HG02759 (cell line): ENCODE results near the gene LAMC2.
"Not testable (repeated sequence)": the region's sequence is repeated elsewhere in the genome, so short reads cannot be mapped to it uniquely, and the experiment has no call there.

Experiments
- ATAC-seq: cut with Tn5 transposase; IDR thresholded peaks from one replicate; pipeline ENCODE4 v1.9.1; 2021; ENCODE audit warnings: mild to moderate bottlenecking, moderate library complexity; ENCODE audit not compliant: unreplicated experiment

The LAMC2 gene

DNA sequence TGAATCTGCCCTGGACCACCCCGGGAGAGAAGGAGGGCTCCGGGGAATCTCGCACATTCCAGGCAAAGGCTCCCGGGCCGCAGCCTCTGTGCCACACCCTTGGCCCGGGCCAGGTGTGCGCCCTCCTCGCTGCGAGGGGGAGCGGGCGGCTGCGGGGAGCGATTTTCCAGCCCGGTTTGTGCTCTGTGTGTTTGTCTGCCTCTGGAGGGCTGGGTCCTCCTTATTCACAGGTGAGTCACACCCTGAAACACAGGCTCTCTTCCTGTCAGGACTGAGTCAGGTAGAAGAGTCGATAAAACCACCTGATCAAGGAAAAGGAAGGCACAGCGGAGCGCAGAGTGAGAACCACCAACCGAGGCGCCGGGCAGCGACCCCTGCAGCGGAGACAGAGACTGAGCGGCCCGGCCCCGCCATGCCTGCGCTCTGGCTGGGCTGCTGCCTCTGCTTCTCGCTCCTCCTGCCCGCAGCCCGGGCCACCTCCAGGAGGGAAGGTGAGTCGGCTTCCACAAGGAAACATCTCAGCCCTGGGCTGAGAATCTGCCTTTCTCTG lies at the start of gene LAMC2:
Gene LAMC2 (plus strand): TSS at position 324 of the 550 bp plus-strand sequence. CDS start 89 bp downstream, at position 413.
- ATAC-seq = no peak

DNA sequence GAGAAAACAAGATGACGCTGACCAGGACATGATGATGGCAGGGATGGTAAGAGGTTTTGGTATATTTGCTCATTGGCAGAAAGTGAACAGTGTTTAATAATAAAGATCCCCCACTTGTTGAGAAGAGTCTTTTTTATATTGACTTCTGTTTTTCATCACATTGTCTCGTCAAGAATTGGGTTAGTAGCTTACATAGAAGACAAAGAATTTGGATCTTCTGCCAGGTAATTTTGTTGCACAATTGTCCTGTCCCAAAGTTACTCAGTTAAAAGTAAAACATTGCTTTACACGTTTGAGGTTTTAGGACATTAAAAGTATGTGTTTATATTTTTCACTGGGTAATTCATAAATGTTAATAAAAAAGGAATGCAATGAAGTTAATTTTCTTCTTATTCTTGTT lies 48.3 kb upstream of the LAMC2 start:
- no peak for ATAC-seq

DNA sequence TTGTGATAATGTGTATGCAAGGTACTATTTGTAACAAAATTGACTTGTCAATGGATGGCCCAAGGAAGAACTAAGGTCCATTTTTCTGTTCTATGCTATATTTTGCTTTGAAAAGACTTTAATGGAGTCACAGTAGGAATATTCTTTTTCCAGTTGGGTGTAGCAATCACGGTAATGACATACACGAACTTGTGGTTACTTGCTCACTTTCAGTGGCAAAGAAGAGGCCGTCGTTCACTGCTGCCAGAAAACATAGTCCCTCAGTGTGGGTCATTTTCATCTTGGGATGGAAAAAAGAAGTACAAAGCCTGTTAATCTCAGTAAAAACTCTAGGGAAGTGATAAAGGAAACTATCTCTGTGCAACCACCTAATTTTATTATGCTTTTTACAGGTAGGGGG lies 47.8 kb upstream of the LAMC2 start:
- no peak for ATAC-seq

DNA sequence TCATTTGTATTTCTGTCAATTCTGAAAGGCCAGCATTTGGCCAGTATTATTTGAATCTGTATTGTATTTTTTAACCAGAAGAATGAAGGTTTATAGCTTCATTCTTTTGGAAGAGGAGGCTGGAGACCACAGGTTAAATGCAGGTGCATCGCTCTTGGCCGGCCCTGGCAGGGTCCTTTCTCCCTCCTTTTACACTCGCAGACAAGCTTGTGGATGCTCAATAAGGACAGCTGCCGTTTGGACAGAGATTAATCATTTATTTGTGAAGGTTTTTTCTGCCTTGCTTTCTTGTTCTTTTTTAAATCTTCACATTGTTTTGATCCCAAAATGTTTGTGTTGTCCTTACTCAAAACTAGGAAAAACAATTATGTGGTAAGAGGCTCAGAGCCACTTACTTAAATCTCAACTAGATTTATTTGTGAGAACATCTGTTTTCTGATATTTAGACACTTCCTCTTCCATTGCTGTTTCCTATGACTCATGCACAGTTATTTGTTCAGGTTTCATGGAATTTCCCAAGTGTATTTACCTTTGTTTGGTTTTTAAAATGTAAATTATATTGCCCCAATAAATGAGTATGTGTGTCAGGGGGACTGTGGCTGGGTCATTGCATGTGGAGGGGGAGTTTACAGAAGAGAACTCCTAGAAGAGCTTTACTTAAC lies 46.7 kb upstream of the LAMC2 start:
- ATAC-seq = no peak

DNA sequence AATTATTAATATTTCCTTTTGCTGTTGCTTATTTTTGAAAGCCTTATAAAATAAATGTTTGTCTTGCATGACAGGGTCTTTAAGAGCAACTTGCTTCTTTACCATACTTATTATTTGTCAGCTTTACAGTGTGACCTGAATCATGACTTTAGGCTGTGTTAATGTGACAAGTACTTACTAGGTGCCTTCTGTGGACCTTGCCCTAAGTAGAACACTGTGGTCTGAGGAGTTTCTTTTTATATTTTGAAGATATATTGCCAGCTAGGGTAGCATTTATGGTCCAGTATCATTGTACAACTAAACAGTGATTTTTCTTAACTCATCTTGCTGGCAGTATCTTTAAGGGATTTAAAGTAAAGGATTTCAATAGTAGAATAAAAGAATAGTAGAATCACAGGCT lies 45.4 kb upstream of the LAMC2 start:
- no peak for ATAC-seq

DNA sequence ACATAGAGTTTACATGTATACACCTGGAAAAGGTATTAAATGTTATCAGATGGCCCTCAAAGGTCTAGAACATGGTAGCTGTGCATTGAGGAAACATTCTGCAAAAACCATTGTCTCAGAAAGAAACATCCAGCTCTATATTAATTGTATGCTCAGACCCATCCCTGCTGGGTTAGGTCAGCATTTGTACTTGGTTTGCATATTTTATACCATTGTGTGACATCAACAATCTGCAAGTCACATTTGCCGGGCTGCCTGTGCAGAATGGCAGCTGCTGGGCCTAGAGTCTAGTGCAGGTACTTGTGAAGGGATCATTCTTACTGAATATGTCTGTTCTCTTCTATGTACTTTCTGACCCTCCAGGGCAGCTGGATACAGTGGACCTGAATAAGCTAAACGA lies 43.9 kb upstream of the LAMC2 start:
- no peak for ATAC-seq

DNA sequence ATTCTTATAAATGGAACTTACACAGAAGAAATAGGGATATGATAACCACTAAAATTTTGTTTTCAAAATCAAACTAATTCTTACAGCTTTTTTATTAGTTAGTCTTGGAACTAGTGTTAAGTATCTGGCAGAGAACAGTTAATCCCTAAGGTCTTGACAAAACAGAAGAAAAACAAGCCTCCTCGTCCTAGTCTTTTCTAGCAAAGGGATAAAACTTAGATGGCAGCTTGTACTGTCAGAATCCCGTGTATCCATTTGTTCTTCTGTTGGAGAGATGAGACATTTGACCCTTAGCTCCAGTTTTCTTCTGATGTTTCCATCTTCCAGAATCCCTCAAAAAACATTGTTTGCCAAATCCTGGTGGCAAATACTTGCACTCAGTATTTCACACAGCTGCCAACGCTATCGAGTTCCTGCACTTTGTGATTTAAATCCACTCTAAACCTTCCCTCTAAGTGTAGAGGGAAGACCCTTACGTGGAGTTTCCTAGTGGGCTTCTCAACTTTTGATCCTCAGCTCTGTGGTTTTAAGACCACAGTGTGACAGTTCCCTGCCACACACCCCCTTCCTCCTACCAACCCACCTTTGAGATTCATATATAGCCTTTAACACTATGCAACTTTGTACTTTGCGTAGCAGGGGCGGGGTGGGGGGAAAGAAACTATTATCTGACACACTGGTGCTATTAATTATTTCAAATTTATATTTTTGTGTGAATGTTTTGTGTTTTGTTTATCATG lies 42.3 kb upstream of the LAMC2 start:
- no peak for ATAC-seq

DNA sequence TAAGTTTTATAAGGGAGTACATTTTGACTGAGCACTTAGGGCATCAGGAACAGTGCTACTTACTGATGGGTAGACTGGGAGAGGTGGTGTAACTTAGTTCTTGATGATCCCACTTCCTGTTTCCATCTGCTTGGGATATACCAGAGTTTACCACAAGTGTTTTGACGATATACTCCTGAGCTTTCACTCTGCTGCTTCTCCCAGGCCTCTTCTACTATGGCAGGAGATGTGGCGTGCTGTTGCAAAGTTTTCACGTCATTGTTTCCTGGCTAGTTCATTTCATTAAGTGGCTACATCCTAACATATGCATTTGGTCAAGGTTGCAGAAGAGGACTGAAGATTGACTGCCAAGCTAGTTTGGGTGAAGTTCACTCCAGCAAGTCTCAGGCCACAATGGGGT lies 41.3 kb upstream of the LAMC2 start:
- no peak for ATAC-seq

DNA sequence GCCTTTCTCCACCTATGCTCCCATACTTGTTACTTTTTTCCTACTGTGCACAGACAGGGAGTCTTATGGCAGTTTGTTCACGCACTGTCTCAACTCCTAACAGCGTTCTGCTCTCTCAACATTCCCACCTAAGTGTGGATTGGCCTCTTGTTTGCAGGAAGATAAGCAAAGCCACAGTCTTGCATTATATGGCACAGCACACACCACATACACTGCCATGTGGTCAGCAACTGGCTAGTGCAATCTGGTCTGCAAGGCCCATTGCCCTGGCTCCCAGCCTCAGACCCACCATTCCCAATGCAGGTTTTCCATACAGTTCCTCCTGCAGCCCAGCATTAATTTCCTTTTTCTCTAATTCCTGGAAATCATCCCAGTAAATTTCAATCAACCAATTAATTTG lies 38.3 kb upstream of the LAMC2 start:
- ATAC-seq = no peak

DNA sequence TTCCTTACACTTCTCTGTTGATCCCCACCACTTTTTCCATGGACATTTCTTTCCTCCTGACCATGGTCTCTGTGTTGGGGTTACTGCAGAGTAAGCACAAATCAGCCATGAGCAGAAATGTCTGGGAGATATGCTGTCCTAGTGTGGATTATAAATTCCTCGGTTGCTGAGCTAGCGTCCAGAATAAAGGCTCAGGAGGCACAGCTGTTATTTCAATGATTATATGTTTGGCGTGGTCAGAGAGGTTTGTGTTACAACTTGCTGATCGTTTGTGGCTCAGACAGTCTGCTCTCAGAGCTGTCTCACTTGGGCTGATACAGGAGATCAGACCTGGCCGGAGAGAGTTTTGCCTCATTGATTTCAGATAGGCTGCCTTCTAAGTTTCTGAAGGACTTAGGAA lies 37.5 kb upstream of the LAMC2 start:
- no peak for ATAC-seq

DNA sequence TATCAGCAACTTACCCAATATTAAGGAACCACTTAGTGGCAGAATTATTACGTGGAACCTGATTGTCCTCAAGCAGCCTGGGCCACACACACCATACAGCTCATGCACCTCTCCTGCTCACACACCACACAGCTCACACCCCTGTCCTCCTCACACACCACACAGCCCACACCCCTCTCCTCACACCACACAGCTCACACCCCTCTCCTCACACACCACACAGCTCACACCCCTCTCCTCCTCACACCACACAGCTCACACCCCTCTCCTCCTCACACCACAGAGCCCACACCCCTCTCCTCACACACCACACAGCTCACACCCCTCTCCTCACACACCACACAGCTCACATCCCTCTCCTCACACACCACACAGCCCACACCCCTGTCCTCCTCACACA lies 36.8 kb upstream of the LAMC2 start:
- no peak for ATAC-seq

DNA sequence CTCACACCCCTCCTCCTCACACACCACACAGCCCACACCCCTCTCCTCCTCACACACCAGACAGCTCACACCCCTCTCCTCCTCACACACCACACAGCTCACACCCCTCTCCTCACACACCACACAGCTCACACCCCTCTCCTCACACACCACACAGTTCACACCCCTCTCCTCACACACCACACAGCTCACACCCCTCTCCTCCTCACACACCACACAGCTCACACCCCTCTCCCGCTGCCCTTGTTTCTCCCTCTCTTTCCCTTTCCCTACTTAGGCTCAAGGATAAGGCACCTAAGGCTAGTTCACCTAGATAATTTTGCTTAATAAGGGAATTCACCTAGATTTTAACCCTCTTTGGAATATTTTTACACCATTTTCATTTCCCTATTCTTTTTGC lies 36.0 kb upstream of the LAMC2 start:
- not testable (repeated sequence) for ATAC-seq

DNA sequence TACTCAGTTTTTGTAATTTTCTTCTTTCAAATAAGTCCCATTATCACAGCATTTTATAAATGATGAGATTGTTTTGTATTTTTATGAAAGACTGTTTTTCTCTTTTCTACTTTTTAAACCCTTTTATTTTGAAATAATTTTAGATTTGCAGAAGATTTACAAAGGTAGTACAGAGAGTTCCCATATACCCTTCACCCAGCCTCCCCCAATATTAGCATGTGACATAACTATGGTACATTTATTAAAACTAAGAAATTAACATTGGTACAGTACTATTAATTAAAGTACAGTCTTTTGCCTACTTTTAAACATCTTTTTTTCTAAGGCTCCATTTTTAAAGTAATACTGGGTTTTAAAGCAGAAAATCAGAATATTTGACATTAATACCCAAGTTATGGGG lies 35.6 kb upstream of the LAMC2 start:
- ATAC-seq = no peak

DNA sequence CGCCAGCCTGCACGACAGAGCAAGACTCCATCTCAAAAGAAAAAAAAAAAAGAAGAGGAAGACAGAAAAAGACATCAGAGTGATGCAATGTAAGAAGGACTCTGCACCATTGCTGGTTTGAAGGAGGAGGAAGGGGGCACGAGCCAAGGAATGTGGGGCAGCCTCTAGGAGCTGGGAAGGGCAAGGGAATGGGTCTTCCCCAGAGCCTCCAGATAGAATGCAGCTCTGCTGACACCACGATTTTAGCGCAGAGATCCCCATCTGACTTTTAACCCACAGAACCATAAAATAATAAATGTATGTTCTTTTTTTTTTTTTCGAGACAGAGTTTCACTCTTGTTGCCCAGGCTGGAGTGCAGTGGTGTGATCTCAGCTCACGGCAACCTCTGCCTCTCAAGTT lies 33.9 kb upstream of the LAMC2 start:
- ATAC-seq = no peak

DNA sequence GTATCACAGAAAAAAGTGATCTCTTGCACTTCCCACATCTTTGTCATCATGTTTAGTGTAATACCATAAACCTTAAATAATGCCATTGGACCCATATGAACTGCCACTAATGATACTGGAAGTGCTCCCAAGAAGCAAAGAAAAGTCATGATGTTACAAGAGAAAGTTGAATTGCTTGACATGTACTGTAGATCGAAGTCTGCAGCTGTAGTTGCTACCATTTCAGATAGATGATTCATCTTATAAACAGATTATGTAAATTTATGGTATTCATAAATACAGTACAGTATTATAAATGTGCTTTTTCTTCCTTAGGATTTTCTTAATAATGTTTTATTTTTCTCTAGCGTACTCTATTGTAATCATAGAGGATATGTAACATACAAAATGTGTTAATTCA lies 30.1 kb upstream of the LAMC2 start:
- no peak for ATAC-seq

DNA sequence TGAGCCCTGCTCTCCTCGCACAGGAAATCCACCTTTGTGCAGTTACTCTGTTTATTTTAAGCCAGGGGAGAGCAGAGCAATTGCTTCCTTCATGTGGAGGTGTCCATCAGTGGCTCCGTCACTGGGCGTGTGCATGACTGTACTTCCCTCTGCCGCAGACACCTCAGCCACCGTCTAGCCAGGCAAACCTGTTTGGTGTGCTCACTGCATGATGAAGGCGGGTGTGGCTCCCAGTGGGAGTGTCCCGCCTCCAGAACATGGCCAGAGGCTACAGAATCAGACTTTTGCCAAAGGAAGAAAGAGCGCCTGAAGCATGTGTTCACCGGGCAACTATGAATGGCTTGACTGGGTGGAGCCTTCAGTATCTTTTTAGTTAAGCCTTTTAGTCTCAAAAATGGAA lies 26.1 kb upstream of the LAMC2 start:
- no peak for ATAC-seq

DNA sequence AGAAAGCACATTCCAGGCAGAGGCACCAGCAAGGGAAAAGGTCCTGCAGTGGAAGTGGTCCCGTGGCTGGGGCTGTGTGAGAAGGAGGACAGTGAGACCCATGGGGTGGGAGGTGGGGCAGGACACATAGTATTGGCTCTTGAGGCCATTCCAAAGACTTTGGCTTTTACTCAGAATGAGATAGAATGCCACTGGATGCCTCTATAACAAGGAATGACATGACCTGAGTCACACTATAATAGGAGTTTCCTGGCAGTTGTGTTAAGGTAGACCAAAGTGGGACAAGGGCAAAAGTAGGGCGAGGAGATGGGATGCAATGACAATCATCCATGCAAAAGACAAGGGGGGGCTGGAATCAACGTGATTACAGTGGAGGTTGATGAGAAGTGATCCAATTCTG lies 24.7 kb upstream of the LAMC2 start:
- ATAC-seq = no peak

DNA sequence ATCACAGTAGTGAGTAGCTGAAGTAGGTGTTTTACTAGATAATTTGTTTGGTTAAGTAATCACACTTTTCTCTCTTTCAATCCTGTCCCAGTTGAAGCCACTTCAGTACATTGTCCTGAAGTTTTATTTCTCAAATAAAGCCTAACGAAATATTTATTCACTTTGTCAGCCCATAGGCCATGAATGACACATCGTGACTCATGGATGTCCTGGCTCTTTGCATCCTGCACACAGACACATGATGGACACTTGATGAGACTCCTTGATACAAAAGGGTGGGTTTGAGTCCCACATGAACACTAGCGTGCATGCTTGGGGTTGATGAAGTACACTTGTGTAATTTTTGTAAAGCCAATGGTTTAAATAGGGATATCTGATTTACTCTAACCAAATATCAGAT lies 22.7 kb upstream of the LAMC2 start:
- no peak for ATAC-seq

DNA sequence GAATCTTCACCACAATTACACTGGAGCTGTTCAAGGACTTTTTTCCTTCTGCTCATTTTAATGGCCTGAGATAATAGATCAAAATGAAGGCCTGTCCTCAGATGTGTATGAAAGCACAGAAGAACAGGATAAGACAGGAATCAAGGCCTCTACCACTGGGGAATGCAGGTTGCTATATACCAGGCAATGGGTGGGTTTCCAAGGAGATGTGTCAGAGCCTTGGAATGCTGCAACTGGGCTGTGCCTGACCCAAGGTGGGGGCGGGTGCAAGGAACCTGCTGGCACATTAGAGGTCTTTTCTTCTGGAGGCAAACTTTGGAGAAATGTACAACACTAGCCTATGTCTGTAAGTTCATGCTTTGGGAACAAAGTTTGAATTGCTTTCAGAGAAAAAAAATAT lies 21.7 kb upstream of the LAMC2 start:
- ATAC-seq = no peak

DNA sequence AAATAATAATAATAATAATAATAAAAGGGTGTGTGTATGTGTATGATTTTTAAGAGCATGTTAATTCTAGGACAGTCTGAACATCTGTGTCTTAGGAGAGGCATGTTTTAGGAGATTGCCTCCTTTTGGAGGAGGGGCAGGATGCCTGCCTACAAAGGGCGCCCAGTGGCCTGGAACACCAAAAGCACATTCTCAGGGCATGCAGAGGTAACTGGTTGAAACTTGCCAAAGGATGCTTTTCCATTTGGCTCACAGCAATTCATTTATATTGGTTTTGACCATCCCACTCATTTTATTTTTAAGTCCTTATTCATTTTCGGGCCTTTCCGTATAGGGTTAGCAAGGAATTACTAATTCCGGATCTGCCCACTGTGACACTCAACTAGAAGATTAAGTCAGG lies 21.1 kb upstream of the LAMC2 start:
- ATAC-seq = no peak

DNA sequence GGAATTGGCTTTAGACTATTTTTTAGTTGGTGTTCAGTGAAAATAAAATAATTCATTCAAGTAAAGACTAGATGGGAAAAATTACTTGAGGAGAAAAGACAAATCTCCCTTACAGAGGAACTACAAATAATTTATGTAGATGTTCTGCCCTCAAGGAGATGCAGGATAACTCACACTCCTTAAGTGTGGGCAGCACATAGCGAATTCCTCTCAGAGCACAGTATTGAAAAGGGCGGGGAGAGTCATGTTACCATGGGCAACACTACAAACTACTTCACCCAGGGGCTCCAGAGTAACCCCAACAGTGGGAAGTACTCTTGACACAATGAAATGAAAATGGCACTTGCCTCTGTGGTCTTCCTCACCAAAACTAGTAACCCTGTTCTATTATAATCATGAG lies 20.6 kb upstream of the LAMC2 start:
- no peak for ATAC-seq

DNA sequence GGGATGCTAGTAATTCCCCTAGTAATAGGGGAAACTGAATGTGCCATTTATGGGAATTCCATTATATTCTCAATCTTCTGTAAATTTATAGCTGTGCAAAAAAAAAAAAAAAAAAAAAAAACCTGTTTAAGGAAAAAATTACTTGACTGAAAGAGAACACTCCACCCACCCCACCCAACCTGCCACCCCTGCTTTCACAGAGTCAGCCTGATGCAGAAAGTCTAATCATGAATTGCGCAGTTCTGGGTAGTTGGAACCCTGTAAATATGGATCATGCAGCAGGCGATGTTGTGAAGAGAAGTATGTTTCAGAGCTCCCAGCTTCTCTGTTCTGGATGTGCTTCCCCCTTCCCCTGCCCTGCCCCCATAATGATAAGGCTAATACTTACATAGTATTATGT lies 19.6 kb upstream of the LAMC2 start:
- ATAC-seq = no peak

DNA sequence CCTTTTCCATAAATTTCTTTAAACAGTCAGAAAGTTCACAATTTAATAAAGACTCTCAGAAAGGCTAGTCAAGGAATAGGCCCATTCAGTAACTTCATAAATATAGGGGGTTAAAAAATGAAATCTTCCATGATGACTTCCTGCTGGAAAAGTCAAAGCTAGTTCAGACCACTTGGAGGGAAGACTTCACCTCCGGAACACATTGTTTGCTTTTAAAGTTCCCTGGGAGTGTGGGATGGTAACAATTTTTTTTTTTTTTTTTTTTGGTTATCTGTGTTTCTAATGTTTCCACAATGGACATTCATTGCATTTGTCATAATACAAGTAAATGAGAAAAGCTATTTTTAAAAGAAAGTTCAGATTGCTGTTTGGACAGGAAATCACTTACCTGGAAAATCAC lies 18.4 kb upstream of the LAMC2 start:
- ATAC-seq = no peak
